SK-N-SH treated with all-trans-retinoic acid at 6 μM for 48 hours (cell line): Measurements from ENCODE around the gene TNPO2.

Experiments
- ATAC-seq: fragments of 200-7000 bp; cut with Tn5 transposase; 3 replicates; pipeline ENCODE4 v1.9.1; 2020; ENCODE audit warnings: mild to moderate bottlenecking, moderate library complexity
- ARNTL ChIP-seq: fragments of 450-650 bp; formaldehyde crosslinking; IDR thresholded peaks from 2 replicates; pipeline ENCODE4 v1.5.0; 2020; ENCODE audit warnings: low read depth, mild to moderate bottlenecking, moderate library complexity, borderline replicate concordance
- BACH2 ChIP-seq: fragments of 250-450 bp; sonication (Bioruptor Pico); IDR thresholded peaks from 2 replicates; pipeline ENCODE4 v1.9.0; 2021; ENCODE audit warnings: mild to moderate bottlenecking, borderline replicate concordance
- CREB5 ChIP-seq: fragments of 250-450 bp; sonication (Bioruptor Pico); IDR thresholded peaks from 2 replicates; pipeline ENCODE4 v1.5.1; 2020; ENCODE audit warnings: low read depth, mild to moderate bottlenecking, moderate library complexity
- CSDC2 ChIP-seq: fragments of 250-450 bp; sonication (Bioruptor Pico); IDR thresholded peaks from 2 replicates; pipeline ENCODE4 v1.5.0; 2020; ENCODE audit warnings: mild to moderate bottlenecking, moderate library complexity
- CSRNP3 ChIP-seq: fragments of 250-450 bp; sonication (Bioruptor Pico); IDR thresholded peaks from 2 replicates; pipeline ENCODE4 v1.5.1; 2021; ENCODE audit warnings: mild to moderate bottlenecking, moderate library complexity
- ESRRG ChIP-seq: fragments of 250-450 bp; sonication (Bioruptor Pico); IDR thresholded peaks from 2 replicates; pipeline ENCODE4 v1.6.1; 2021; ENCODE audit warnings: mild to moderate bottlenecking
- GLIS3 ChIP-seq: fragments of 250-450 bp; sonication (Bioruptor Pico); IDR thresholded peaks from 2 replicates; pipeline ENCODE4 v1.5.0; 2020; ENCODE audit warnings: mild to moderate bottlenecking, moderate library complexity
- ISL1 ChIP-seq: fragments of 250-450 bp; sonication (Bioruptor Pico); IDR thresholded peaks from 2 replicates; pipeline ENCODE4 v2.1.2; 2022; ENCODE audit warnings: mild to moderate bottlenecking, moderate library complexity
- OSR1 ChIP-seq: fragments of 250-450 bp; sonication (Bioruptor Pico); IDR thresholded peaks from 2 replicates; pipeline ENCODE4 v1.8.0; 2022; ENCODE audit warnings: moderate library complexity, mild to moderate bottlenecking, inconsistent platforms
- PATZ1 ChIP-seq: fragments of 250-450 bp; sonication (Bioruptor Pico); IDR thresholded peaks from 2 replicates; pipeline ENCODE4 v1.8.0; 2020; ENCODE audit warnings: mild to moderate bottlenecking, moderate library complexity, borderline replicate concordance
- POU6F1 ChIP-seq: fragments of 250-450 bp; sonication (Bioruptor Pico); IDR thresholded peaks from 2 replicates; pipeline ENCODE4 v1.8.0; 2021; ENCODE audit warnings: low read depth, mild to moderate bottlenecking, moderate library complexity, borderline replicate concordance
- PPARA ChIP-seq: fragments of 250-450 bp; sonication (Bioruptor Pico); IDR thresholded peaks from 2 replicates; pipeline ENCODE4 v1.5.0; 2020; ENCODE audit warnings: mild to moderate bottlenecking, borderline replicate concordance
- RARB ChIP-seq: fragments of 250-450 bp; sonication (Bioruptor Pico); IDR thresholded peaks from 2 replicates; pipeline ENCODE4 v1.8.0; 2021; ENCODE audit warnings: mild to moderate bottlenecking, moderate library complexity
- SNAI2 ChIP-seq: fragments of 250-450 bp; sonication (Bioruptor Pico); IDR thresholded peaks from 2 replicates; pipeline ENCODE4 v1.5.0; 2020; ENCODE audit warnings: mild to moderate bottlenecking, moderate library complexity
- TCF4 ChIP-seq: fragments of 250-450 bp; sonication (Bioruptor Pico); IDR thresholded peaks from 2 replicates; pipeline ENCODE4 v1.8.0; 2021; ENCODE audit warnings: mild to moderate bottlenecking, moderate library complexity, borderline replicate concordance
- TOX ChIP-seq: fragments of 250-450 bp; sonication (Bioruptor Pico); IDR thresholded peaks from 2 replicates; pipeline ENCODE4 v1.8.0; 2021; ENCODE audit warnings: mild to moderate bottlenecking, moderate library complexity, borderline replicate concordance
- TSHZ2 ChIP-seq: fragments of 250-450 bp; sonication (Bioruptor Pico); IDR thresholded peaks from 2 replicates; pipeline ENCODE4 v1.5.0; 2020; ENCODE audit warnings: mild to moderate bottlenecking, moderate library complexity
- ZC3H10 ChIP-seq: fragments of 250-450 bp; sonication (Bioruptor Pico); IDR thresholded peaks from 2 replicates; pipeline ENCODE4 v1.5.1; 2021; ENCODE audit warnings: mild to moderate bottlenecking, moderate library complexity
- ZFP3 ChIP-seq: fragments of 250-450 bp; sonication (Bioruptor Pico); IDR thresholded peaks from 2 replicates; pipeline ENCODE4 v1.5.0; 2020; ENCODE audit warnings: mild to moderate bottlenecking, moderate library complexity
- ZFP30 ChIP-seq: fragments of 450-650 bp; formaldehyde crosslinking; IDR thresholded peaks from 2 replicates; pipeline ENCODE4 v1.5.0; 2022; ENCODE audit warnings: mild to moderate bottlenecking, moderate library complexity
- ZNF565 ChIP-seq: fragments of 450-650 bp; formaldehyde crosslinking; conservative IDR thresholded peaks from 2 replicates; pipeline ENCODE4 v1.5.0; 2020; ENCODE audit warnings: low read depth, mild to moderate bottlenecking, moderate library complexity
- ZNF70 ChIP-seq: fragments of 450-650 bp; formaldehyde crosslinking; IDR thresholded peaks from 2 replicates; pipeline ENCODE4 v1.5.0; 2020; ENCODE audit warnings: mild to moderate bottlenecking, moderate library complexity
- ZNF8 ChIP-seq: fragments of 450-650 bp; formaldehyde crosslinking; IDR thresholded peaks from 2 replicates; pipeline ENCODE4 v1.5.0; 2020; ENCODE audit warnings: mild to moderate bottlenecking, moderate library complexity

The TNPO2 gene

GRCh38 chr19:12657966-12658365, 65.8 kb downstream of the TNPO2 start:
- TF ChIP-seq ZNF8 (CRISPR knock-in tag): no peak
- no peak for TF ChIP-seq GLIS3 (CRISPR knock-in tag)
- no peak for TF ChIP-seq ISL1 (CRISPR knock-in tag)
- TF ChIP-seq TOX (CRISPR knock-in tag): no peak
- no peak for TF ChIP-seq OSR1 (CRISPR knock-in tag)
- TF ChIP-seq ZNF565 (CRISPR knock-in tag): no peak
- no peak for TF ChIP-seq PPARA (CRISPR knock-in tag)
- no peak for TF ChIP-seq ZNF70 (CRISPR knock-in tag)
- TF ChIP-seq ARNTL: no peak
- no peak for TF ChIP-seq SNAI2 (CRISPR knock-in tag)
- TF ChIP-seq ESRRG: no peak
- TF ChIP-seq PATZ1 (CRISPR knock-in tag): no peak
- TF ChIP-seq CSDC2 (CRISPR knock-in tag): no peak
- TF ChIP-seq TCF4 (CRISPR knock-in tag): no peak
- no peak for TF ChIP-seq BACH2 (CRISPR knock-in tag)
- no peak for TF ChIP-seq TSHZ2
- no peak for TF ChIP-seq ZFP3
- no peak for TF ChIP-seq POU6F1 (CRISPR knock-in tag)
- TF ChIP-seq CREB5 (CRISPR knock-in tag): no peak
- TF ChIP-seq ZFP30 (CRISPR knock-in tag): no peak
- TF ChIP-seq, all 23 proteins: peak for 0
- no peak for ATAC-seq

GRCh38 chr19:12656899-12657571, 66.7 kb downstream of the TNPO2 start:
- no peak for ATAC-seq
- no peak for TF ChIP-seq PPARA (CRISPR knock-in tag)
- no peak for TF ChIP-seq TCF4 (CRISPR knock-in tag)
- TF ChIP-seq CSDC2 (CRISPR knock-in tag): no peak
- TF ChIP-seq OSR1 (CRISPR knock-in tag): no peak
- TF ChIP-seq ZC3H10 (CRISPR knock-in tag): no peak
- TF ChIP-seq ZFP3: no peak
- no peak for TF ChIP-seq TSHZ2
- no peak for TF ChIP-seq CREB5 (CRISPR knock-in tag)
- TF ChIP-seq ZNF70 (CRISPR knock-in tag): no peak
- no peak for TF ChIP-seq ZNF565 (CRISPR knock-in tag)
- no peak for TF ChIP-seq SNAI2 (CRISPR knock-in tag)
- TF ChIP-seq ZNF8 (CRISPR knock-in tag): no peak
- TF ChIP-seq ZFP30 (CRISPR knock-in tag): no peak
- no peak for TF ChIP-seq GLIS3 (CRISPR knock-in tag)
- TF ChIP-seq ISL1 (CRISPR knock-in tag): no peak
- no peak for TF ChIP-seq CSRNP3 (CRISPR knock-in tag)
- TF ChIP-seq ESRRG: no peak
- TF ChIP-seq RARB (CRISPR knock-in tag): no peak
- TF ChIP-seq BACH2 (CRISPR knock-in tag): no peak
- no peak for TF ChIP-seq TOX (CRISPR knock-in tag)
